AG10803 (cell line): ENCODE data around the gene CELF2.

Experiments
- DNase-seq: peaks from one replicate; pipeline ENCODE4 v3.0.0; 2010; ENCODE audit warnings: low read depth
- H3K4me3 ChIP-seq: 2 replicates; pipeline ENCODE4 v1.5.1; 2011; ENCODE audit warnings: mild to moderate bottlenecking, low read length, control low read depth
- CTCF ChIP-seq: conservative IDR thresholded peaks from 2 replicates; pipeline ENCODE4 v1.5.1; 2011; ENCODE audit warnings: mild to moderate bottlenecking, low read length, control low read depth, inconsistent platforms

CELF2 gene

GRCh38 chr10:11223081-11223480 is 205.4 kb downstream of the CELF2 start:
- H3K4me3 ChIP-seq, result no peak overlapping the region
- TF ChIP-seq CTCF, result no peak
- DNase-seq, result no peak

GRCh38 chr10:11223507-11224140 is 206.0 kb downstream of the CELF2 start:
- no peak overlapping the region for H3K4me3 ChIP-seq
- no peak for DNase-seq
- no peak for TF ChIP-seq CTCF

- TF ChIP-seq CTCF, result no peak
- no peak for DNase-seq
- H3K4me3 ChIP-seq, result no peak overlapping the region
These were observed 206.6 kb downstream of the CELF2 start for GRCh38 chr10:11224321-11224720.

- DNase-seq, result no peak
- H3K4me3 ChIP-seq, result no peak overlapping the region
- no peak for TF ChIP-seq CTCF
These were observed 207.2 kb downstream of the CELF2 start for GRCh38 chr10:11224792-11225416.

- no peak for DNase-seq
- no peak for TF ChIP-seq CTCF
- H3K4me3 ChIP-seq, result no peak overlapping the region
These were observed 208.3 kb downstream of the CELF2 start for GRCh38 chr10:11225935-11226334.

GRCh38 chr10:11227103-11227502 is 209.4 kb downstream of the CELF2 start:
- no peak for DNase-seq
- no peak for TF ChIP-seq CTCF
- no peak overlapping the region for H3K4me3 ChIP-seq

GRCh38 chr10:11229893-11230292 is 212.2 kb downstream of the CELF2 start:
- no peak overlapping the region for H3K4me3 ChIP-seq
- no peak for TF ChIP-seq CTCF
- no peak for DNase-seq
